Neural crest cell (in vitro differentiated cells): ENCODE results near the gene NR2E1. TPM values are rescaled to one million over a fixed set of nuclear protein-coding genes. Genes with fewer than 3 reads are reported as not detected.

Experiments used
- DNase-seq: peaks from one replicate; pipeline ENCODE4 v3.0.0; 2021; ENCODE audit warnings: low read depth, mixed read lengths, low spot score
- H3K27ac Mint-ChIP-seq: one replicate; pipeline ENCODE4 v1.8.0; 2021; ENCODE audit warnings: mild to moderate bottlenecking, mixed read lengths; ENCODE audit not compliant: unreplicated experiment
- H3K27me3 Mint-ChIP-seq: 2 replicates; pipeline ENCODE4 v1.8.0; 2021; ENCODE audit warnings: low read depth, mild to moderate bottlenecking, mixed read lengths
- H3K36me3 Mint-ChIP-seq: 2 replicates; pipeline ENCODE4 v1.8.0; 2021; ENCODE audit warnings: low read depth, mild to moderate bottlenecking, mixed read lengths
- H3K4me1 Mint-ChIP-seq: 2 replicates; pipeline ENCODE4 v1.8.0; 2021; ENCODE audit warnings: mixed read lengths
- H3K4me3 Mint-ChIP-seq: one replicate; pipeline ENCODE4 v1.8.0; 2021; ENCODE audit warnings: mild to moderate bottlenecking, mixed read lengths
- H3K9me3 Mint-ChIP-seq: 2 replicates; pipeline ENCODE4 v1.8.0; 2021; ENCODE audit warnings: mixed read lengths
- CTCF ChIP-seq: fragments of 200-600 bp; sonication (generic); conservative IDR thresholded peaks from 2 replicates; pipeline ENCODE4 v1.5.0; 2021; ENCODE audit warnings: antibody characterized with exemption, mild to moderate bottlenecking
- total RNA-seq: library from RNA; stranded (reverse); gene quantifications from 2 replicates; pipeline ENCODE4 v1.2.1, GENCODE V29; 2021

NR2E1 gene
- total RNA-seq, 1 donor from 2014 or later = not detected

- Mint-ChIP-seq H3K4me1 (no peaks in the 10 kb centered on the region), H3K36me3 (peaks cover 6% of the 10 kb centered on the region), H3K9me3 (no peaks in the 10 kb centered on the region), H3K27me3 (no peaks in the 10 kb centered on the region), H3K27ac (no peak overlapping the region), H3K4me3 (no peak overlapping the region)
- no peak for TF ChIP-seq CTCF
- no peak for DNase-seq
These were observed 45.8 kb downstream of the NR2E1 start for GRCh38 chr6:108211671-108212070.

- peaks cover 17% of the 10 kb centered on the region for H3K36me3 Mint-ChIP-seq
- no peak overlapping the region for H3K27ac Mint-ChIP-seq
- H3K4me1 Mint-ChIP-seq = peaks cover 3% of the 10 kb centered on the region
- no peak for TF ChIP-seq CTCF
- H3K4me3 Mint-ChIP-seq = no peak overlapping the region
- DNase-seq = no peak
- H3K9me3 Mint-ChIP-seq = no peaks in the 10 kb centered on the region
- H3K27me3 Mint-ChIP-seq = no peaks in the 10 kb centered on the region
These were observed 56.2 kb downstream of the NR2E1 start for GRCh38 chr6:108222064-108222463.

GRCh38 chr6:108222504-108222903, 56.7 kb downstream of the NR2E1 start:
- DNase-seq = no peak
- peaks cover 5% of the 10 kb centered on the region for H3K4me1 Mint-ChIP-seq
- H3K4me3 Mint-ChIP-seq = no peak overlapping the region
- H3K27ac Mint-ChIP-seq = peak overlapping the region; percentile 40
- H3K9me3 Mint-ChIP-seq = no peaks in the 10 kb centered on the region
- TF ChIP-seq CTCF = no peak
- peaks cover 17% of the 10 kb centered on the region for H3K36me3 Mint-ChIP-seq
- no peaks in the 10 kb centered on the region for H3K27me3 Mint-ChIP-seq

- Mint-ChIP-seq H3K9me3 (no peaks in the 10 kb centered on the region), H3K4me3 (no peak overlapping the region), H3K27ac (no peak overlapping the region), H3K36me3 (no peaks in the 10 kb centered on the region), H3K27me3 (no peaks in the 10 kb centered on the region), H3K4me1 (peaks cover 8% of the 10 kb centered on the region)
- no peak for TF ChIP-seq CTCF
- DNase-seq = no peak
These were observed 61.5 kb downstream of the NR2E1 start for GRCh38 chr6:108227290-108227689.

GRCh38 chr6:108228416-108228815, 62.6 kb downstream of the NR2E1 start:
- Mint-ChIP-seq H3K27me3 (no peaks in the 10 kb centered on the region), H3K9me3 (no peaks in the 10 kb centered on the region), H3K4me1 (peaks cover 8% of the 10 kb centered on the region), H3K27ac (no peak overlapping the region), H3K36me3 (no peaks in the 10 kb centered on the region), H3K4me3 (no peak overlapping the region)
- TF ChIP-seq CTCF = no peak
- no peak for DNase-seq

- H3K4me1 Mint-ChIP-seq = peaks cover 4% of the 10 kb centered on the region
- TF ChIP-seq CTCF = no peak
- no peak overlapping the region for H3K4me3 Mint-ChIP-seq
- H3K36me3 Mint-ChIP-seq = peaks cover 8% of the 10 kb centered on the region
- H3K27ac Mint-ChIP-seq = no peak overlapping the region
- DNase-seq = no peak
- no peaks in the 10 kb centered on the region for H3K9me3 Mint-ChIP-seq
- H3K27me3 Mint-ChIP-seq = no peaks in the 10 kb centered on the region
These were observed 69.3 kb downstream of the NR2E1 start for GRCh38 chr6:108235127-108235526.
